NCI-H1092 (cell line): ENCODE data around the gene ZBTB40.
A peak's percentile ranks its signal among the peaks of the same experiment; 100 is the strongest.

Source experiments
- DNase-seq: peaks from one replicate; lab custom pipeline; 2025; lab: John Stamatoyannopoulos, UW

Gene ZBTB40

GRCh38 chr1:22426781-22427180, 24.9 kb upstream of the ZBTB40 start:
- no peak for DNase-seq

DNA sequence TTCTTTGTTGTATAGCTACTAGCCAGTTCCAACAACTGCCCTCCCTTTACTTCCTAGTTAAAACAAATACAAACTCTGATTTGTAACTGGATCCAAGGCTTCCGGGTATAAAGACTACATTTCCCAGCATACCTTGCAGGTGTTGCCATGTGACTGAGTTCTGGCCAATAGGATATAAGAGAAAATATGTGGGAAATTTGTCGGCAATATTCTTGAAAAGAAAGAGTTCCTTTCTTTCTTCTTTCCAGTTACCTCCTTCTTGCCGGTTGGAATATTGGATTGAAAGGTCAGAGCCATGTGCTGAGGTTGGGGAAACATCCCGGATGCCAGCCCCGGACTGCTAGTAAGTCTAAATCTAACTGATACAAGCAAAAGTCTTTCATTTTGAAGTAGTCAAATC, 23.0 kb upstream of the ZBTB40 start:
- DNase-seq, result no peak

DNA sequence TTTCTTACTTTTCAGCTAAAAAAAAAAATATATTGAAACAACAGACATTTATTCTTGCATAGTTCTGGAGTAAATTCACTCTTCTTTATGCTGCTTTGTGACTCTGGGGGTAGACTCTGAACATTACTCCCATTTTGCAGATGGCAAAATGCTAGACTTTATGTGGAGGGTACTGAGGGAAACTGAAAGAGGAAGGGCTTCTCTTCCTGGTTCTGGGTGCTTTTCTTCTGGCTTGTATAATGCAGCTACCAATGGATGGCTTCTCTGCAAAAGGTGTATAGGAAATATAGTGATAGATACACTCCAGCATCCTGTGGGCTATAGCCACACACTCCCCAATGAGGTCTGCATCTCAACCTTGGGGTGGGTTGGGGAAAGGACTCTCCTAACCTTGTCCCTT, 19.7 kb upstream of the ZBTB40 start:
- DNase-seq, result no peak

DNA sequence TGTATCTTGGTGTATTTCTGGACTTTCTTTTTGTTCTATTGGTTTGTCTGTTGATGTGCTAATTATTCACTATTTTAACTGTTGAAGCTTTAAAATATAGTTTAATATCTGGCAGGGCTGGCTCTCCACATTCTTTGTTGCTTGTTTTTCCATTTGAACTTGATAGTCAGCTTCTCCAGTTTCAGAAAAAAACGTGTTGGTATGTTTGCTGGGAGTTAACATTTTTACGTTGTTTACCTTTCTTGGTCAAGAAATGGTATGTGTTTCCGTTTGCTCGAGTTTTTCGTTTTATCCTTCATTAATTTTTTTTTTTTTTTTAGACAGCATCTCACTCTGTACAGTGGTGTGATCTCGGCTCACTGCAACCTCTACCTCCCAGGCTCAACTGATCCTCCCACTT, 16.9 kb upstream of the ZBTB40 start:
- no peak for DNase-seq

GRCh38 chr1:22436948-22437347, 14.7 kb upstream of the ZBTB40 start:
- no peak for DNase-seq

- DNase-seq, result no peak
These were observed 14.1 kb upstream of the ZBTB40 start for GRCh38 chr1:22437573-22437972.

- no peak for DNase-seq
These were observed 11.1 kb upstream of the ZBTB40 start for GRCh38 chr1:22440582-22440981.

DNA sequence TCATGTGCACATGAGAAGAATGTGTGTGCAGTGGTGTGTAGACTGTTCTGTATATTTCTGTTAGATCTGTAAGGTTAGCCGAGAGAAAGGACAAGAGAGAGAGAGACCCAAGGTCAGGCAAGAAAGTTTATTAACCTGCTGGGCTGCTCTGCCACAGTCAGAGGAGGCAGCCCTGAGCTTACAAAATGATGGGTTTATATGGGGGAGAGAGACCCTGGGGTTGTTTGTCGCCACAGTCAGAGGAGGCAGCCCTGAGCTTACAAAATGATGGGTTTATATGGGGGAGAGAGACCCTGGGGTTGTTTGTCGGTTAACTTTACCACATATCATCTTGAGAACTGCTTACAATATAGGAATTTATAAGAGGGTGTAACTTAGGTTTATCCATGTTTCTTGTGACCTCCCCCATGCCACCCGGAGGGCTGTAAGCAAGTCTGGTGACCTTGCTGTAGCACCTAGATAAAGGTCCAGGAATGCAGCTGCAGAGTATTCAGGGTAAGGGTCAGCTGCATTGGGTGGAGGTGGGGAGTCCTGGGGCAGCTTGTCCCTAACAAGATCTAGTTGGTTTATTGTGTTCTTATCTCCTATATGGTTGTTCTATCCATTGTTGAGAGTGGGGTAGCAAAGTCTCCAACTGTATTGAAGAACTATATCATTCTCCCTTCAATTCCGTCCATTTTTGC, 9.3 kb upstream of the ZBTB40 start:
- no peak for DNase-seq

DNA sequence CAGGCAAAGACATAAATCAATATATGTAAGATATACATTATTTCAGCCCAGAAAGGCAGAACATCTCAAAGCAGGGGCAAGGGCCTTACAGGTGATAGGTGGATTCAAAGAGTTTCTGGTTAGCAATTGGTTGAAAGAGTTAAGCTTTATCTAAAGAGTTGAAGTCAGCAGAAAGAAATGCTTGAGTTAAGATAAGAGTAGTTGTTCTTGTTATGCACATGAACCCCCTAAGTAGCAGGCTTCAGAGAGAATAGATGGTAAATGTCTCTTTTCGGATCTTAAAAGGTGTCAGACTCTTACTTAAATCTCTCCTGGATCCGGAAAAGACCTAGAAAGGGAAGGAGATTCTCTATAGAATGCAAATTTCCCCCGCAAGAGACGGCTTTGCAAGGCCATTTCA, 8.3 kb upstream of the ZBTB40 start:
- no peak for DNase-seq

- DNase-seq, result no peak
These were observed 6.8 kb upstream of the ZBTB40 start for GRCh38 chr1:22444856-22445255.

DNA sequence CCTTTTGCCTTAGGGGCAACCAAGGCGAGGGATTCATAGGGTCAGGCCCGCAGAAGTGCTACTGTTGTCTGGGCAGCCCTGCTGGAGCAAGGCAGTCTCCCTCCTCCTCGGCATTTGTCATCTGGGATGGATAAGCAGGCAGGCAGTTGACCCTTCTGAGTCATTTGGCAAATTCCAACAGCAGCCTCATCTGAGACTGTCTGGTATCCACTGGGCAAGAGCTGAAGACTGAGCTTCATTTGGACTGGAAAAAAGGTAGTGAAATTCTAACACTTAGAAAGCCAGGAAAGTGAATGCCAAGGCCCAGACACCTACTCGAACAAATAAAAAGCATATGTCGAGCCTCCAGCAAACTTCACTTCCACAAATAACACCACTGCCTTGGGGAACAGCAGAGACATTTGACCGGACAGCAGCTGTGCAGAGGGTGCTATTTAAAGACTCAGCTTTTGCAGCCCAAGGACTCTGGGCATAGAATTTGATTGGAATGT, 4.0 kb upstream of the ZBTB40 start:
- no peak for DNase-seq

GRCh38 chr1:22449636-22450035, 2.0 kb upstream of the ZBTB40 start:
- DNase-seq, result no peak

DNA sequence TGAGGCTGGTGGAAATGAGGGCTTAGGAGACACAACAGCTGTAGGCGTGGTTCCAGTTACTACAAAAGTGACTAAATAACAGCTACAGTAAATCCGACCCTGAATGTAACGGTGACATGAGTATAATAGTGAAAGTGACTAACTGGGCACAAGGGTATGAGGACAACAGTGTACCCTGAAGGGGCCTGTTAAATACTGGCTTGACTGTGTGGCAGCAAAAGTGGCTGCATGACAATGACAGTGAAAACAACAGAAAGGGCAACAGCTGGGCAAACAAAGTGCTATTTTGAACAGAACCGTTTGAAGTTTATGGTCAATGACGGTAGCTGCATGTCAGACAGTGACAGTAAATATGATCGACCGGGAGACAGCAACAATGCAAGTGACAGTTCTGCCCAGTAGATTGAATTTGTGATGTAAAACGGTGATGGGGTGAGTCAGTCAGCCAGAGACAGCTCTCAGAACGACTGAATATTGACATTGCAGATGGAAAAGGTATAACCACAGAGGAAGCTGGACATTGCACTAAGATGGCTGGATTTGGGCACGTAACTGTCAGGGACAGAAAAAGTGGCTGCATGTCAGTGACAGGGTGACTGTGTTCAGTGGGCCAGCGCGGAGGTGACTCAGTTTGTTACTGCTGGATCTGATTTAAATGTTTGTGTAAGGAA, 1.2 kb upstream of the ZBTB40 start:
- DNase-seq, result peak; percentile 68

DNA sequence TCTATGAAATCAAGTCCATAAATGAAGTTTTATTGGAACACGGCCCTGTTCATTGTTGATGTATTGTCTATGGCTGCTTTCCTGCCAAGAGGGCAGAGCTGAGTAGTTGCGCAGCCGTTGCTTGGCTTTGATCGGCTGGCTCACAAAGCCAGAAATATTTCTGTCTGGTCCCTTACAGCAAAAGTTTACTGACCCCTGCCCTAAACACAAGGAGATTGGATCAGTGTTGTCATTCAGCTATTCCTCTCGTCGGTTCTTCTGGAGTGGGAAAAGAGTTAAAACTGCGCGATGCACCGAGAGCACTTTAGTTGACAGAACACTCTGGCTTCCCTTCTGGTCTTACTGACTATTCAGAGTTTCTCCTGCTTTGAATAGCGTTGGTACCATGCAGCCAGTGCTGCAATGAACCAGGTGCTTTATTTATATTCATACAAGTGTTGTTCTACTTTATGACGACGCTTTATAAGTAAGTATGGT, 868 bp downstream of the ZBTB40 start:
- no peak for DNase-seq

DNA sequence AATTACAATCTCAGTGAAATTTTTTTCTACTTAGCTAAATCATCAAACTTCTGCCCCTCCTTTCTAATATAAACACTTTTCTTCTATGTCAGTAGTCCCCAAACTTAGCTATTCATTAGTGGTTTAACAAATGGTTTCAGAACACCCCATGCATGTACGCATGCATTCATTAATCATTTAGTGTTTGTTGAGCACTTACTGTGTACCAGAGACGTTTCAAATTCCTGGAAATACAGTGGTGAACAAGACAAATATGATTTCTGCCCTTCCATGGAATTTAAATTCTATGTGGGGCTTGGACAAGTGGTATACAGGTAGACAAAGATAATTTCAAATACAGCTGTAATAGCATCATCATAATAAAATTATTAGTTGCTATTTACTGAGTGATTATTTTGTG, 1.5 kb downstream of the ZBTB40 start:
- no peak for DNase-seq

DNA sequence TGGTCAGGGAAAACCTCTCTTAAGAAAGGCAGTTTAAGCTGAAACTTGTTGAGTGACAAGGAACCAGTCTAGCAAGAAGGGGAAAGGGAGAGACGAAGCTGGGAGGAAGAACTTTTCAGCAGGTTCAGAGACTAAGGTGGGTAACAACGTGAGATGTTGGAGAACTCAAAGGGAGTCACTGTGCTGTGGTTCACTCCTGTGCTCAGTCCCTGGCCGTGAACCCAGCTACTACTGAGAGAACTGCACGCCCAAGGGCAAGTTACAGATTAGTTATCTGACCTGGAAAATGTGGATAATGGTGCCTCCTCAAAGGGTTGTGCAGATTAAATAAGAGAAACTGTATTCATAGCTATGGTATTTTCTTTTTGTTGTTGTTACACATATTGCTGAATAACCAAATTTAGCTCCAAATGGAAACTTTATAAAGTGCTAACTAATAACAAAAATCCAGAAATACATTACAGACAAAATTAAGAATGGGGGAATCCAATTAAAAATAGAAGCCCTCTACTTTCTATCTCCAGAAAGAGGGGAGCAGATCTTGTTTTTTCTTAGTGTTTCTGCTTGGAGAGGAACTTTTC, 2.9 kb downstream of the ZBTB40 start:
- DNase-seq, result no peak

DNA sequence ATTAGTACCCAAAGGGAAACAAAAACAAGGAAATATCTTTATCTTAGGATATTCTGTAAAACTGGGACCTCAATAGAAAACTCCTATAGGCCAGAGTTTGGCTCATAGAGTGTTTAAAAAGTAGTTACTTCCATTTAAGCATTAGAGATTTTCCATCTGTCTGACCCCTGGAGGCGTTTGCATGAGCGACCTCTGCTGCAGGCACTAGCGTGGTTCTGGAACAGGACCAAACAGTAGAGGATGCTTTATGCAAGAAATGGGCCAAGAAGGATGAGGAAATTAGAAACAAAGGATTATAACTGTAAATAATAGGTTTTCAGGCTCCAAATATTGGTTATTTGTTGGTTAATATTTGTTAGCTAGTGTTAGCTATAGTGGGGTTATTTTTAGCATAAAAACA, 5.7 kb downstream of the ZBTB40 start:
- DNase-seq, result no peak

GRCh38 chr1:22457836-22458235, 6.2 kb downstream of the ZBTB40 start:
- DNase-seq, result no peak

GRCh38 chr1:22461100-22461499, 9.4 kb downstream of the ZBTB40 start:
- DNase-seq, result no peak

DNA sequence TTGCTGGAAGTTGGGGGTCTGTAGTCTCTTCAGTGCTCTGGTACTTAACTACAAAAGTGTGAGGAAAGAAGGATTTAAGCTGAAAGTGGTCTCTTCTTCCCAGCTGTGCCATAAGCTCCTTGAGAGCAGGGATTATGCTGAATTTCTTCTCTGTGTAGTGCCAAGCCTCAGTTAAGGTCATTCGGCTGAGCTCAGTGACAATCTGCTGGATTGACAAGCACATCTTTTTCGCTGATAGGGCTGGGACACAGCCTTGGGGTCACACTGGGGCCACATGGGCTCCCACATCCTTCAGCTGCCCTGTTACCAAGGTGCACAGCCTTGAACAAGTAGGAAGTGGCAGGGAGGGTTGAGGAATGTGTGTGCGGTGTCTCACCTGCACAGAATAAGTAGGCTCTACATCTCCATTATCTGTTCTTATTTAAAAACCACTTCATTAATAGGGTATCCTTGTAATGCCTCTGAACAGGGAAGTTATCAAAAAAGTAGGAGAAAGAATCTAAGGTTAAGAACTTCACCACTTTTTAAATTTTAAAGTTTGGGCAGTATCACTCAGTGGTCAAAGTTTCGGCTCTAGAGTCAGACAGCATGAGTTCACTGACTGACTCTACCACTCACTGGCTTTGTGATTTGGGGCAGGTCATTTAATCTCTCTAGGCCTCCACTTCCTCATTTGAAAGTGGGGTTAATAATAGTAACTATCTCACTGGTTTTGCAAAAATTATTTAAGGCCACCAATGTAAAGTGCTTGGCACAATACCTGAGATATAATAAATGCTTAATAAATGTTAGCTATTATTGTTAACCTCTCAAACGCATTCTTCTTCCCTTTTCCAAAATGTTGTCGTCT, 10.3 kb downstream of the ZBTB40 start:
- DNase-seq, result no peak

- no peak for DNase-seq
These were observed 11.3 kb downstream of the ZBTB40 start for GRCh38 chr1:22462928-22463327.

DNA sequence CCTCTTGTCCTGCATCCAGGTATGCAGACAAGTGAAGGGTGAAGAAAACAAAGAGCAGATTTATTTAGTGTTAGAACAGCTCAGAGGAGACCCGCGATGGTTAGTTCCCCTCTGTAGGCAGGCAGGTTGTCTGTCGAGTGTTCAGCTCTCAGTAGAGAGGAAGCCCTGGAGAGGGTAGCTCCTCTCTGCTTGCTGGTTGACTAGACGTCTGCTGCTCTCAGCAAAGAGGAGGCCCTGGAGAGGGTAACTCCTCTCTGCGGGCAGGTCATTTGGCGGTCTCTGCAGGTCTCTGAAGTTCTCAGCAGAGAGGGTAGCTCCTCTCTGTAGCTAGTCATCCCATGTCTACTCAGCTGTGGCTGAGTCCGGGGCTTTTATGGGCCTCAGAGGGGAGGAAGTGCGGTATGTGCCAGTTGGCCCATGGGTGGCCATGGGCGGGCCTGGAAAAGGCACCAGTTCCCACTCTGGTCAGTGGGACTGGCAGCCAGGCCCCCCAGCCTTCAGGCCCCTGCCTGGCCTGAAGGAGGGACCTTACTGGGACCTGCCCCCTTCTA, 13.4 kb downstream of the ZBTB40 start:
- DNase-seq, result no peak
